Activated CD4-positive, alpha-beta T cell treated with anti-CD3 and anti-CD28 coated beads for 48 hours (primary cell): Measurements from ENCODE around the gene EDAR.
A peak's percentile ranks its signal among the peaks of the same experiment; 100 is the strongest.

ENCODE experiments used
- DNase-seq: peaks from one replicate; pipeline ENCODE4 v3.0.0-alpha.2; 2020

Gene EDAR

GRCh38 chr2:109000738-109001137, 11.7 kb upstream of the EDAR start:
- DNase-seq = no peak

- DNase-seq = no peak
These were observed 9.9 kb upstream of the EDAR start for GRCh38 chr2:108998911-108999310.

GRCh38 chr2:108994178-108994577, 5.2 kb upstream of the EDAR start:
- no peak for DNase-seq

- DNase-seq = no peak
These were observed 4.3 kb upstream of the EDAR start for GRCh38 chr2:108993095-108993937.

- no peak for DNase-seq
These were observed 784 bp downstream of the EDAR start for GRCh38 chr2:108988076-108988795.

GRCh38 chr2:108986916-108987510, 2.0 kb downstream of the EDAR start:
- peak; percentile 66 for DNase-seq

GRCh38 chr2:108983610-108984009, 5.4 kb downstream of the EDAR start:
- no peak for DNase-seq

- DNase-seq = no peak
These were observed 6.0 kb downstream of the EDAR start for GRCh38 chr2:108983061-108983460.

- DNase-seq = no peak
These were observed 6.8 kb downstream of the EDAR start for GRCh38 chr2:108982259-108982679.

- no peak for DNase-seq
These were observed 7.2 kb downstream of the EDAR start for GRCh38 chr2:108981846-108982245.

- no peak for DNase-seq
These were observed 8.9 kb downstream of the EDAR start for GRCh38 chr2:108980076-108980475.

GRCh38 chr2:108979461-108979860, 9.6 kb downstream of the EDAR start:
- DNase-seq = no peak

GRCh38 chr2:108978709-108979111, 10.3 kb downstream of the EDAR start:
- no peak for DNase-seq

- DNase-seq = no peak
These were observed 13.2 kb downstream of the EDAR start for GRCh38 chr2:108975613-108976435.

GRCh38 chr2:108974674-108975073, 14.3 kb downstream of the EDAR start:
- DNase-seq = no peak

GRCh38 chr2:108972663-108973062, 16.4 kb downstream of the EDAR start:
- DNase-seq = no peak

GRCh38 chr2:108971661-108972566, 17.1 kb downstream of the EDAR start:
- DNase-seq = no peak

- DNase-seq = no peak
These were observed 18.7 kb downstream of the EDAR start for GRCh38 chr2:108970369-108970768.

- no peak for DNase-seq
These were observed 19.2 kb downstream of the EDAR start for GRCh38 chr2:108969856-108970255.

- peak; percentile 37 for DNase-seq
These were observed 20.4 kb downstream of the EDAR start for GRCh38 chr2:108968619-108969018.

- DNase-seq = no peak
These were observed 21.3 kb downstream of the EDAR start for GRCh38 chr2:108967757-108968156.
